Kidney tubule cell (primary cell): Measurements from ENCODE around the gene PCNP.
"Not testable (repeated sequence)": the region's sequence is repeated elsewhere in the genome, so short reads cannot be mapped to it uniquely, and the experiment has no call there.

Source experiments
- DNase-seq: peaks from one replicate; pipeline ENCODE4 v3.0.0-alpha.2; 2018; ENCODE audit warnings: low spot score

The PCNP gene

GRCh38 chr3:101633186-101633585 lies 59.2 kb downstream of the PCNP start:
- no peak for DNase-seq

- no peak for DNase-seq
These were observed 60.7 kb downstream of the PCNP start for GRCh38 chr3:101634591-101635196.

- no peak for DNase-seq
These were observed 61.4 kb downstream of the PCNP start for GRCh38 chr3:101635345-101635744.

DNA sequence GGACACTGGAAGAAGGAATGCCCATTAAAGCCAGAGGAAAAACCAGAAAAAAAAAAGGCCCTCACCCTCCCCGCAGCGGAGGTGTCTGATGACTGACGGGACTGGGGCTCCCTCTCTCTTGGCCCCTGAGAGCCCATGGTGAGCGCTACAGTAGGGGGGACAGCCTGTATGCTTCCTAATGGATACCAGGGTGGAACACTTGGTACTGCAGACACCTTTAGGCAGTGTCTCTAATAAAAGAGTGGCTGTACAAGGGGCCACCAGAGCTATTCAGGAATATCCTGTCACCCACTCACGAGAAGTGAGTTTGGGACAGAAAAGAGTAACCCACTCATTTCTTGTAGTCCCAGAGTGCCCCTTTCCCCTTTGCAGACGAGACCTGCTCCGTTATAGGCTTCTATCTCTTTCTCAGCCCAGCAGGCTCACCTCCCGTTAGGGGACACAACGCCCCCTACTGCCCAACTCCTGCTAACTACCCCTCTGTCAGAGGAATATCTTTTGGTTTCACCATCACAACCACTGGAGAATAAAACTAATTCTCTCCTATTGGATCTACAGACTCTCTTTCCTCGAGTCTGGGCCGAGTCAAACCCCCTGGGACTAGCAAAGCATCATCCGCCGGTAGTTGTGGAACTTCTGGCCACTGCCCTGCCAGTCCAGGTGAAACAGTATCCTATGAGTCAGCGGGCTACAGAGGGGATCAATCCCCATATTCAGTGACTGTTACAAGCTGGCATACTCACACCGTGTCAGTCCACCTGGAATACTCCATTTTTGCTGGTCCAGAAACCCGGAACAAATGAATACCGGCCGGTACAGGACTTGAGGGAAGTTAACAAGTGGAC lies 62.2 kb downstream of the PCNP start:
- peak; percentile 49 for DNase-seq

GRCh38 chr3:101637451-101637850 lies 63.5 kb downstream of the PCNP start:
- no peak for DNase-seq

DNA sequence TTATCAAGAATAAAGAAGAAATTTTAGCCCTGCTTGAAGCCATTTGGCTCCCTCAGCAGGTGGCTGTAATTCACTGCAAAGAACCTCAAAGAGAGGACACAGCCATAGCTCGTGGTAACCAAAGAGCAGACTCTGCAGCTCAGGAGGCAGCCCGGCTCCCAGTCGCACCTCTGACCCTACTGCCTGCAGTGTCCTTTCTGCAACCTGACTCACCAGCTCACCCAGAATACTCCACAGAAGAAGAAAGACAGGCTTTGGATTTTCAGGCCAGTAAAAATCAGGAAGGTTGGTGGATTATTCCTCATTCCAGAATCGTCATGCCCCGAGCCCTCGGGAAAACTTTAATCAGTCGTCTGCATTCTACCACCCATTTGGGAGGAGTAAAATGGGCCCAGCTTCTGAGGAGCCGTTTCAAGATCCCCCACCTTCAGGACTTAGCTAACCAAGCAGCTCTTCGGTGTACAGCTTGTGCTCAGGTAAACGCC lies 64.3 kb downstream of the PCNP start:
- no peak for DNase-seq

DNA sequence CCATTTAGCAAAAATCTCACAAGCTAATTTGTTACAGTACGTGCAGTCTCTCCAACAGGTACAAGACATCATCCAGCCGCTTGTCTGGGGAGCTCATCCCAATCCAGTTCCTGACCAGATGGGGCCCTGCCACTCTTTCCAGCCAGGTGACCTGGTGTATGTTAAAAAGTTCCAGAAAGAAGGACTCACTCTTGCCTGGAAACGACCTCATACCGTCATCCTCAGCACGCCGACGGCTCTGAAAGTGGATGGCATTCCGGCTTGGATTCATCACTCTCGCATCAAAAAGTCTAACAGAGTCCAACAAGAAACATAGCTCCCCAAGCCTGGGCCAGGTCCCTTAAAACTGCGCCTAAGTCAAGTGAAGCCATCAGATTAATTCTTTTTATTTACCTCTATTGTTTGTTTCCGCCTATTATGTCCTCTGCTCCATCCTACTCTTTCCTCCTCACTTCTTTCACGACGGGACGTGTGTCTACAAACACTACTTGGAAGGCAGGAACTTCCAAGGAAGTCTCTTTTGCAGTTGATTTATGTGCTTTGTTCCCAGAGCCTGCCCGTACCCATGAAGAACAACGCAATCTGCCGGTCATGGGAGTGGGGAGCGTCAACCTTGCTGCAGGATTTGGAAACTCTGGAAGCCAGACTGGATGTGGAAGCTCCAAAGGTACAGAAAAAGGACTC lies 65.4 kb downstream of the PCNP start:
- DNase-seq = no peak

GRCh38 chr3:101640256-101640655 lies 66.3 kb downstream of the PCNP start:
- no peak for DNase-seq

GRCh38 chr3:101641397-101642115 lies 67.6 kb downstream of the PCNP start:
- not testable (repeated sequence) for DNase-seq

GRCh38 chr3:101642441-101642840 lies 68.5 kb downstream of the PCNP start:
- no peak for DNase-seq

- DNase-seq = no peak
These were observed 69.2 kb downstream of the PCNP start for GRCh38 chr3:101643009-101643844.
